Fibroblast of lung (primary cell): Measurements from ENCODE around the gene TLE2. TPM values are rescaled to one million over a fixed set of nuclear protein-coding genes. Genes with fewer than 3 reads are reported as not detected.
A peak's percentile ranks its signal among the peaks of the same experiment; 100 is the strongest.

Experiments used
- DNase-seq, 2 donors: peaks; one replicate each; pipeline versions ENCODE4 v3.0.0 to v3.0.0-alpha.2; 2010; ENCODE audit warnings: low read depth in 2 of 2
- H2AFZ ChIP-seq: 2 replicates; pipeline ENCODE4 v1.5.1; 2012; ENCODE audit warnings: low read length, control low read depth, inconsistent platforms
- H3K27ac ChIP-seq: 2 replicates; pipeline ENCODE4 v1.5.1; 2011; ENCODE audit warnings: low read length, control low read depth; ENCODE audit not compliant: insufficient read depth
- H3K27me3 ChIP-seq: 2 replicates; pipeline ENCODE4 v1.5.1; 2011; ENCODE audit warnings: mild to moderate bottlenecking, low read length; ENCODE audit not compliant: control insufficient read depth, insufficient read depth
- H3K36me3 ChIP-seq: 2 replicates; pipeline ENCODE4 v1.5.1; 2011; ENCODE audit warnings: low read length; ENCODE audit not compliant: control insufficient read depth, insufficient read depth
- H3K4me1 ChIP-seq: 2 replicates; pipeline ENCODE4 v1.5.1; 2011; ENCODE audit warnings: low read length; ENCODE audit not compliant: control insufficient read depth, insufficient read depth; ENCODE audit errors: extremely low read depth
- H3K4me2 ChIP-seq: 2 replicates; pipeline ENCODE4 v1.5.1; 2011; ENCODE audit warnings: low read length, control low read depth; ENCODE audit not compliant: insufficient read depth; ENCODE audit errors: extremely low read depth
- H3K4me3 ChIP-seq, 4 experiments: fragments of 200-600 bp in 1 of 4; sonication (generic) in 1 of 4; replicated peaks in 1 of 4; 2 replicates each; pipeline ENCODE4 v1.5.1; 2011 to 2016; ENCODE audit warnings: low read length in 4 of 4, low read depth in 3 of 4, mild to moderate bottlenecking in 3 of 4, control low read depth in 2 of 4, inconsistent platforms in 1 of 4, mixed read lengths in 1 of 4; ENCODE audit not compliant: insufficient read depth in 1 of 4; ENCODE audit errors: control extremely low read depth in 1 of 4
- H3K79me2 ChIP-seq: 2 replicates; pipeline ENCODE4 v1.5.1; 2012; ENCODE audit warnings: mild to moderate bottlenecking, low read length, inconsistent platforms; ENCODE audit not compliant: control insufficient read depth, insufficient read depth
- H3K9ac ChIP-seq: 2 replicates; pipeline ENCODE4 v1.5.1; 2011; ENCODE audit warnings: mild to moderate bottlenecking, low read length, control low read depth; ENCODE audit not compliant: insufficient read depth
- H3K9me3 ChIP-seq: 2 replicates; pipeline ENCODE4 v1.5.1; 2012; ENCODE audit warnings: low read depth, low read length; ENCODE audit not compliant: control insufficient read depth, insufficient read depth
- H4K20me1 ChIP-seq: 2 replicates; pipeline ENCODE4 v1.5.1; 2011; ENCODE audit warnings: low read length; ENCODE audit not compliant: control insufficient read depth, insufficient read depth; ENCODE audit errors: extremely low read depth
- EZH2 ChIP-seq: IDR thresholded peaks from 2 replicates; pipeline ENCODE4 v1.5.1; 2012; ENCODE audit warnings: low read length, control low read depth, mild to moderate bottlenecking; ENCODE audit errors: missing control alignments
- polyA plus RNA-seq, 2 donors: library from polyadenylated mRNA; depleted of rRNA in 1 of 2; stranded (reverse) in 1 of 2; unstranded in 1 of 2; fragments of >200 nt; gene quantifications; 2 replicates each; pipeline ENCODE4 v1.2.1, GENCODE V29; 2011 to 2012; ENCODE audit warnings: missing spikeins in 1 of 2
- total RNA-seq: library from RNA; depleted of rRNA; stranded (reverse); fragments of >200 nt; gene quantifications from 2 replicates; pipeline ENCODE4 v1.2.1, GENCODE V29; 2014
- TF ChIP-seq, protein P1 (sequence below), 2 donors: IDR thresholded peaks in 1 of 2; conservative IDR thresholded peaks in 1 of 2; 1 replicate in 1 of 2; 2 replicates in 1 of 2; pipeline ENCODE4 v1.5.1; 2011 to 2012; ENCODE audit warnings: low read length in 2 of 2, control low read depth in 1 of 2, inconsistent platforms in 1 of 2, low read depth in 1 of 2, mild to moderate bottlenecking in 1 of 2

TLE2 gene
- total and polyA plus RNA-seq, 2 donors (not counting 1 experiment from before 2014, with no cell fraction given): 1.8 to 3.8 TPM

DNA sequence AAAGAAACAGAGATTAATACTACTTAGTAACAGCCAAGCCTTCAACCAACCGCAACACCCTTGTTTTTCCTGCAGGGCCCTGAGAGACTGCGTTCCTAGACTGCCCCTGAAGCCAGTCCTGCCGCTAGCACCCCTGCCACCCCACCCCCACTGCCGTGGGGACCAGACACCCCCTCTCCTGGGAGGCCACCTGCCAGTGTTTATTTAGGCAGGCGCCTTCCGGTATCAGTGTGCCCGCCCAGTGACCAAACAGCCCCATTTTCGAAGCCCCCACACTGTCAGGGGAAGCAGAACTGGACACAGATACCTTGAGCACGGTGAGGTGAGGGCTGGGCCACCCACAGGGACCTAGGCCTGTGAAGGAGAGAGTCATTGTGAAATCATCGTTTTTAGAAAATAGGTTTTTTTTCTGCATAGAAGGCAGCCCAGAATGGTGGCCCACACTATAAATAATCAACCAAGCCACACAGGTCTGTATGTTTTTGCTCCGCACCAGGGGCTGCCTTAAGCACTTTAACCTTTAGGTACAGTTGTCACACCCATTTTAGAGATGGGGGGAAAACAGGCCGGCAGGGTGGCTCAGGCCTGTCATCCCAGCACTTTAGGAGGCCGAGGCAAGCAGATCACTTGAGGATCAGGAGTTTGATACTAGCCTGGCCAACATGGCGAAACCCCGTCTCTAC, 36.7 kb upstream of the TLE2 start:
- no peak overlapping the region for H3K27ac ChIP-seq
- peaks cover 1% of the 10 kb centered on the region for H3K36me3 ChIP-seq
- TF ChIP-seq, protein P1, sequence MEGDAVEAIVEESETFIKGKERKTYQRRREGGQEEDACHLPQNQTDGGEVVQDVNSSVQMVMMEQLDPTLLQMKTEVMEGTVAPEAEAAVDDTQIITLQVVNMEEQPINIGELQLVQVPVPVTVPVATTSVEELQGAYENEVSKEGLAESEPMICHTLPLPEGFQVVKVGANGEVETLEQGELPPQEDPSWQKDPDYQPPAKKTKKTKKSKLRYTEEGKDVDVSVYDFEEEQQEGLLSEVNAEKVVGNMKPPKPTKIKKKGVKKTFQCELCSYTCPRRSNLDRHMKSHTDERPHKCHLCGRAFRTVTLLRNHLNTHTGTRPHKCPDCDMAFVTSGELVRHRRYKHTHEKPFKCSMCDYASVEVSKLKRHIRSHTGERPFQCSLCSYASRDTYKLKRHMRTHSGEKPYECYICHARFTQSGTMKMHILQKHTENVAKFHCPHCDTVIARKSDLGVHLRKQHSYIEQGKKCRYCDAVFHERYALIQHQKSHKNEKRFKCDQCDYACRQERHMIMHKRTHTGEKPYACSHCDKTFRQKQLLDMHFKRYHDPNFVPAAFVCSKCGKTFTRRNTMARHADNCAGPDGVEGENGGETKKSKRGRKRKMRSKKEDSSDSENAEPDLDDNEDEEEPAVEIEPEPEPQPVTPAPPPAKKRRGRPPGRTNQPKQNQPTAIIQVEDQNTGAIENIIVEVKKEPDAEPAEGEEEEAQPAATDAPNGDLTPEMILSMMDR (conservative IDR thresholded peaks at IDR 0.05 in 1 of 2, IDR thresholded peaks at IDR 0.05 in 1 of 2; ENCODE audit: low read depth in 1 of 2, low read length in 2 of 2): no peak
- TF ChIP-seq EZH2: no peak
- H3K4me1 ChIP-seq: peaks cover 4% of the 10 kb centered on the region
- DNase-seq: no peak
- no peaks in the 10 kb centered on the region for H4K20me1 ChIP-seq
- H2AFZ ChIP-seq: no peak overlapping the region
- peaks cover 5% of the 10 kb centered on the region for H3K79me2 ChIP-seq
- no peaks in the 10 kb centered on the region for H3K27me3 ChIP-seq
- no peaks in the 10 kb centered on the region for H3K9me3 ChIP-seq
- no peak overlapping the region for H3K4me3 ChIP-seq
- H3K9ac ChIP-seq: no peak overlapping the region
- no peak overlapping the region for H3K4me2 ChIP-seq

DNA sequence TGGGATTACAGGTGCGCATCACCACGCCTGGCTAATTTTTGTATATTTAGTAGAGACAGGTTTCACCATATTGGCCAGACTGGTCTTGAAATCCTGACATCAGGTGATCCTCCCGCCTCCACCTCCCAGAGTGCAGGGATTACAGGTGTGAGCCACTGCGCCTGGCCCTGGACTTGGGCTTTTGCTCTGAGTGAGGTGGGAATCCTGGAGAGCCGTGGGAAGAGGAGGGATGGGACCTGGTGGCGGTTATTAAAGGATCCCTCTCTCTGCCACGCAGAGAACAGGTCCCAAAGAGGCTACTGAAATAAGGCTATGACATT, 34.9 kb upstream of the TLE2 start:
- Histone ChIP-seq H3K36me3 (peaks cover 5% of the 10 kb centered on the region), H3K79me2 (peaks cover 13% of the 10 kb centered on the region), H3K4me3 (no peak overlapping the region), H3K4me1 (no peaks in the 10 kb centered on the region), H3K4me2 (no peak overlapping the region), H3K9me3 (no peaks in the 10 kb centered on the region), H2AFZ (no peak overlapping the region), H3K9ac (no peak overlapping the region), H4K20me1 (no peaks in the 10 kb centered on the region), H3K27me3 (no peaks in the 10 kb centered on the region), H3K27ac (no peak overlapping the region)
- no peak for DNase-seq
- TF ChIP-seq, protein P1 (conservative IDR thresholded peaks at IDR 0.05 in 1 of 2, IDR thresholded peaks at IDR 0.05 in 1 of 2; ENCODE audit: low read depth in 1 of 2, low read length in 2 of 2): no peak
- no peak for TF ChIP-seq EZH2

DNA sequence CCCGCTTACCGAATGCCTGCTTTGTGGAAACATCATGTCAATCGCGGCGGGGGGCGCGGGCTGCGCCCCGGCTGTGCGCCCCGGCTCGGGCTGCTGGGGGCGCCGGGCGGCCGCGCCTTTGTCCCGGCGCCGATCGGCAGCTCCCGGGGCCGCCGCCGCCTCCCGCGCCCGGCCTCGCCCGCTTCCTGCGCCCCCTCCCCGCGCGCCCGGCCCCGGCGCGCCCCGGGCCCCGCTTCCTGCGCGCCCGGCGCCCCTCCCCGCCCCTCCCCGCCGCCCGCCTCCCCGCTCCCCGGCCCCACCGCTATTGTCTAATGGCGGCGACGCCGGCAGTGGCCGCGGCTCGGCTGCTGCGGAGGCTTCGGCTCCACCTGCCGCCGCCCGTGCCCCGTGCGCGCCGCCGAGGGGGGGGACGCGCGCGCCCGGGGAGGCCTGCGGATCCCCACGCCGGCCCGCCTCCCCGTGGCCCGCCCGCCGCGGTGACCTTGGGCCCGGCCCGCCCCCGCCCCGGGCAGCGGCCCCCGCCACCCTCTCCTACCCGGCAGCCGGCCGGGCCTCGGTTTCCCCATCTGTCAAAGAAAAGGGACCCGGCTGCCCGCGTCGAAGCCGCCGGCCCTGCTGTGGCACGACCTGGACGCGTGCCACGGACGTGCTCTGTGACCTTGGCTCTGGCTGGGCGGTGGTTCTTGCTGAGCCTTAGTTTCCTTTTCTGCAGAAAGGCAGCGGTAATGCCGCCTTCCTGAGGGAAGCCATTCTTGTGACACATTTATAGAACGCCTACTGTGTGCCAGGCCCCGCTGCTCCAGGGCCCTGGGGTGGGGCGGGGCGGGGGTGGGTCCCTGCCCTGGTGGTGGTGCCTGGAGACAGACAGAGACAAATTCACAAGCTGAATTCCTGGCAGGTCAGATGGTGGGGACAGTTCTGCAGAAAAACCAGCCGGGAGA, 33.4 kb upstream of the TLE2 start, which contains the start of gene TLE5:
TSS of gene TLE5 (minus strand) at position 331 of the 941 bp plus-strand sequence. CDS start at position 36, 295 bp downstream.
- H2AFZ ChIP-seq: peak within 1 kb of the TSS; percentile 53
- no peak for TF ChIP-seq EZH2
- TF ChIP-seq, protein P1 (conservative IDR thresholded peaks at IDR 0.05 in 1 of 2, IDR thresholded peaks at IDR 0.05 in 1 of 2; ENCODE audit: low read depth in 1 of 2, low read length in 2 of 2): no peak
- H3K4me2 ChIP-seq: peak within 1 kb of the TSS; percentile 71
- no peak for DNase-seq
- peaks cover 18% of the 10 kb centered on the region for H3K79me2 ChIP-seq
- H3K36me3 ChIP-seq: peaks cover 15% of the 10 kb centered on the region
- H3K27ac ChIP-seq: peak within 1 kb of the TSS; percentile 53
- H3K9me3 ChIP-seq: no peaks in the 10 kb centered on the region
- no peaks in the 10 kb centered on the region for H4K20me1 ChIP-seq
- H3K9ac ChIP-seq: peak within 1 kb of the TSS; percentile 71
- H3K4me1 ChIP-seq: peaks cover 5% of the 10 kb centered on the region
- H3K27me3 ChIP-seq: no peaks in the 10 kb centered on the region
- H3K4me3 ChIP-seq: peak within 1 kb of the TSS; percentile 60 to 89 (median 76)
